DMS153 (cell line): Measurements from ENCODE around the gene DPY19L1.
A peak's percentile ranks its signal among the peaks of the same experiment; 100 is the strongest.
"Not testable (repeated sequence)": the region's sequence is repeated elsewhere in the genome, so short reads cannot be mapped to it uniquely, and the experiment has no call there.

Source experiments
- DNase-seq: peaks from one replicate; lab custom pipeline; 2025; lab: John Stamatoyannopoulos, UW

DPY19L1 gene

GRCh38 chr7:35037211-35037525, at the start of gene DPY19L1:
Gene DPY19L1 (minus strand): TSS chr7:35037485. CDS start chr7:35037394, 91 bp downstream.
- DNase-seq: no peak

DNA sequence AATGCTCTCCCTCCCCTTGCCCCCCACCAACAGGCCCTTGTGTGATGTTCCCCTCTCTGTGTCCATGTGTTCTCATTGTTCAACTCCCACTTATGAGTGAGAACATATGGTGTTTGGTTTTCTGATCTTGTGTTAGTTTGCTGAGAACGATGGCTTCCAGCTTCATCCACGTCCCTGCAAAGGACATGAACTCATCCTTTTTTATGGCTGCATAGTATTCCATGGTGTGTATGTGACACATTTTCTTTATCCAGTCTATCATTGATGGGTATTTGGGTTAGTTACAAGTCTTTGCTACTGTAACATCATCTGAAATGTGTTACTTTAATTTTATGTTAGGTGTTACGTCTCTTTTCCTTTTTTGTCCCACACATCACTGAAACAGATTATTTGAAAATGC, 42.2 kb upstream of the DPY19L1 start:
- not testable (repeated sequence) for DNase-seq

DNA sequence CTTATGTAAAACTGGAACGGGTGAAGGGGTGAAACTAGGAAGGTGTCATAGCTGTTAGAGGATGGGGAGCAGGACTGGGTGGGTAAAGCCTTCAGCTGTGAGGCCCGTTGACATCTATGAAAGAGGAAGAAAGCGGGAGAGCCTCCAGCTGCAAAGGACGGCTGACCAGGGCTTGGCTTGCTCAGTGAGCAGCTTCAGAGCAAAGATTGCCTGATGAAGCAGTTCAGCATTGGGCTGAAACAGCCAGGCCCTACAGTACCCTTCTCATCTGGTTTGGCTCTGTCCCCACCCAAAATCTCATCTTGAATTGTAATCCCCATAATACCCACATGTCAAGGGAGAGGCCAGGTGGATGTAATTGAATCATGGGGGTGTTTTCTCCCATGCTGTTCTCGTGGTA, 36.7 kb upstream of the DPY19L1 start:
- not testable (repeated sequence) for DNase-seq

DNA sequence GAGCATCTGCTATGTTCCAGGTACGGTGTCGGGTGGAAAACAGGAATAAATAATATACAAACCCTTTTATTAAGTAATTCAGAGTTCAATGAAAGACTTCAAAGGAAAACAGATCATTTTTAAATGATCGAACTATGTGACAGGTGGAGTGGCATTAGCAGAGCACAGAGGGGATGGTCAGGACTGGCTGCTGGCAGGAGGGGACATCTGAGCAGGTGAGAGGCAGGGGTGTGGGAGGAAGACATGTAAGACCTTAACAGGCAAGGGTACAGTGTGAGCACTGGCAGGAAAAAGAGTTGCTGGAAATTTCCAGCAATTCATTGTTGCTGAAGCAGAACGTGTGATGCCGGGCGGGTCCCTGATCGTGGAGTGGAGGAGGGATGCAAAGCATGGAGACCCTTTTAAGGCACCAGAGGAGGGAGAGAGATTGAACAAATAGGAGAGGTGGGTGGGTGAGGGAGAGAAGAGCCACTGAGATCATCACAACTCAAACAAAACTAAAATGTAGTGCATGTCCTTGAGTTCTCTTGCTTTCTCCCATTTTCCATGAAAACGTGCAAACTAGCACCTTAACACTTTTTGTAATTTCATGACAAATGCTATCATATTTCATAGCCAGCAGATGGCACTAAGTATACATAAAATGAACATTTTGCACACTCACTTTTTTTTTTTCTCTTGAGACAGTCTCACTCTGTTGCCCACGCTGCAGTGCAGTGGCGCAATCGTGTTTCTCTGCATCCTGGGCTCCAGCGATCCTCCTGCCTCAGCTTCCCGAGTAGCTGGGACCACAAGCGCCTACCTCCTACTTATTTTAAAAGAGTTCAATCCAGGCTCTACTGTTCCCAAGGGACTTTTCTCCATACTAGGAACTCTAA, 35.9 kb upstream of the DPY19L1 start:
- DNase-seq: peak; percentile 26

- DNase-seq: not testable (repeated sequence)
Observed at GRCh38 chr7:35069084-35069483, 31.8 kb upstream of the DPY19L1 start.

GRCh38 chr7:35065382-35065781, 28.1 kb upstream of the DPY19L1 start:
- DNase-seq: not testable (repeated sequence)

DNA sequence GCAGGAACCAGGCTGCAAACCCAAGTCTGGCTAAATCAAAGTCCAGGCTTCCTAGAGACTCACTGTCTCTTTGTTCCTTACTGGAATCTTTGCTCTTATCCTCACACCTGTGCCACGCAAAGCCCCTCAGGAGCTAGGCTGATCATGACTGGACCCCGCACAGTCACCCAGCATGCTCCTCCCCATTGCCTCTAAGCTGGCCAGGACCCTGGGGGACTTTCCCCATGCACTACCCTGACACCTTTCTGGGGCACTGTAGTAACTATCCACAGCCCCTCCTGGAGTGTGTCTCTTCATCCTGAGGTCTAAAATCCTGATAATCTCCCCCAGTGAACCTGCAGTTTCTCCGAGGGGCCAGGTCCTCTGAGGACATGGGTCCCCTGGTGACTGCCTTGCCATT, 21.3 kb upstream of the DPY19L1 start:
- DNase-seq: not testable (repeated sequence)

GRCh38 chr7:35057505-35058451, 20.5 kb upstream of the DPY19L1 start:
- not testable (repeated sequence) for DNase-seq

GRCh38 chr7:35055733-35056132, 18.4 kb upstream of the DPY19L1 start:
- DNase-seq: not testable (repeated sequence)

DNA sequence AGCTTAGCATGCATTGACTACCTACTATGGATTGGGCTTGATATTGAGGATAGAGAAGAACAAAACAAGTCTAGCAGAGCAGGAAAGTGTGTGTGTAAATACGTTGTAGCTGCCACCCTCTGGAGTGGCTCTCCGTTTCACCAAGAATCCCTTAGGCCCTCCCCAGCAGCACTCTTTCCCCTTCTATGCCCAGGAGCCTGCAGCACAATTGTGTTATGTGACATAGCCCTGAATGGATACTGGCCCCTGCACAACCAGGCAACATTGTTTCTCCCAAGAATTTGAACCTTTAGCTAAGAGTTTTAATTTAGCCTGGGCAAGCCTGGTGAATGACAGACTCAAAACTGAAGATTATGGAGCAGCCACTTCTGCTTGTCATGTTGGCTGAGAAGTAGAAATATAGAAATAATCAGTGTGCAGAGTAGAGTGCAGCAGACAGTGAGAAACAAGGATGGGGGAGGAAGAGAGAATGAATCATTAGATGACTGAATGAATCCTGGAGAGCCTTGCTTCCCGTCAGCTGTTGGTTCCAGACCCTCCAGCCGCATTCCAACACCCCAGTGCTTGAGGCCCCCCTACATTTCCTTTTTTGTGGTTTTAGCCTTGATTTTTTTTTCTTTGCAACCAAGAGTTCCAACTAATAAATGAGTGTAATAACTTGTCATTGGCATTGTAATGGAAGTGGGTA, 16.3 kb upstream of the DPY19L1 start:
- not testable (repeated sequence) for DNase-seq

- not testable (repeated sequence) for DNase-seq
Observed at GRCh38 chr7:35048390-35048789, 11.1 kb upstream of the DPY19L1 start.

DNA sequence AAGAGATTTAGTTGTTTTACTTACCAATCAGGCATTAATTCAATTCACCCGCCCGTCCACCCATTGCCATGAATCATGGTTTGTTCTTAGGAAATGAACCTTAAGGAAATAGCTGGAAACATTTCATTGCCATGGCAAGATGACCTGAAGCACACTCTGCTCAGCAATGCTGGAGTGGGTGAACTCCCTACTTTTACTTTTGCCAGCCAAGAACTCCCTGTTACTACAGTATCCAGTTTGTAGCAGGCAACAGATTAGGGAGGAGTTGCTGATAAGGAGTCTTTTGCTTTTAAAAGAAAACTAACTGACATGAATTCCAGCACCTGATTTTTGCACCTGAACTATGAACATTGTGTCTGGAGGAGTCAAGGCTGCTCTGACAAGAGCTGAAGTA, 10.6 kb upstream of the DPY19L1 start:
- DNase-seq: not testable (repeated sequence)

DNA sequence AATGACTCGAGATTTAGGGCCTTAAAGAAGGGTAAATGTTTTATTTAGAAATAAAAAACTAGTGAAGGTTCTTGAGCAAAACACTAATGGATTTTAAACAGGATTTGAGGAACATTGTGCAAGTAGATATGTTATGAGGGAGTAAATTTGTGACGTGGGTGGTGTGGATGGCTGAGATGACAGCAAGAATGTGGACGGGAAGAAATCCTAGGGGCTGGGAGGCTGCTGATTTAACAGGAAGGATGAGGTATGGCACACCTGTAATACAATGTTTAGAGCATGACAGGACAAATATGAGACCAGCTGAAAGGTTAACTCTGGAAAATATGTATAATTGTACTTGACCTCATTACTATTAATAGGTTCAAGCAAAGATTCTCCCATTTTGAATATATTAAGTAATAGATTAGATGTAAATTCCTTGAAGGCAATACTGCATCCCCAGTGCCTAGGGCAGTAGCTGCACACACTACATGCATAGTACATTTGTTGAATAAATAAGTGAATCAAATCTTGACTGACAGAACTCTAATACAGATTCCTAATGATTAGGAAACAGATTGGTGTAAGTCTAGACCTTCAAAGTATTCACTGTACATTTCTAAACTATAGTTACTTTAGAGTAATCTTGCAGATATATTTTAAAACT, 10.1 kb upstream of the DPY19L1 start:
- DNase-seq: not testable (repeated sequence)

- not testable (repeated sequence) for DNase-seq
Observed at GRCh38 chr7:35043301-35043700, 6.0 kb upstream of the DPY19L1 start.

DNA sequence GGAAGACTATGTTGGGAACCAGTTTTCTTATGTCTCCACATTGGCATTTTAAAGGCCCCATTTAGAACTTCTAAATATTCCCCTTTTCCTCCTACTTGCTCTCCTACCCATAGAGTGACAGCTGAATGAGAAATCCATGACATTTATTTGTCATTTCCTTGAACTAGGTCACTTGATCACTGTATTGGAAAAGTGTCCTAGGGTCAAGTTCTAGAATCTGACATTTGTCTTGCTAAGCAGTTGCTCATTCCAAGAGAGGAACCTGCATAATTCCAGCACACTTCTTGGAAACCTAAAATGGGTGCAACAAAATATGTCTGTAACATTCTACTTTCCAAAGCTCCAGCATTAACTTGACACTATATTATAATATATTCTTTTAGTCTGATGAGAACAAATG, 3.6 kb upstream of the DPY19L1 start:
- DNase-seq: no peak

DNA sequence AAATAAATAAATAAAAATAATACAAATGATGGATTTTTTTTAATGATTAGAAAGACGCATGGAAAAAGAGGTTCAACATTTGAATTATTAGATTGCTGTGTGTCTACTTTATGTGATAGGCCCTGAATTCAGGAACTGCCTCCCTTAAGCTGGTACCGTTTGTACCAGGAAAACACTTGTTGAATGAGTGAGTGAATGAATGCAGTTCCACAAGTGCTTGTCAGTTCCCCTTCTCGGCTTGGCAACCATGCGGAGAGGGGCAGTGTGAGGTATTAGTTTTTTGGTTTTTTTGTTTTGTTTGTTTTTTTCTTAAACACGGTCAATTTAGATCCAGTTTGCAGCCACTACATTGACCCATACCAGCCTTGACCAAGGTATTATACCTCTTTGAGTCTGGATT, 2.1 kb upstream of the DPY19L1 start:
- no peak for DNase-seq

- no peak for DNase-seq
Observed at GRCh38 chr7:35038354-35038753, 1.1 kb upstream of the DPY19L1 start.

- peak; percentile 92 for DNase-seq
Observed at GRCh38 chr7:35037526-35038341, 449 bp upstream of the DPY19L1 start.

GRCh38 chr7:35036361-35037171, 719 bp downstream of the DPY19L1 start:
- peak; percentile 52 for DNase-seq

DNA sequence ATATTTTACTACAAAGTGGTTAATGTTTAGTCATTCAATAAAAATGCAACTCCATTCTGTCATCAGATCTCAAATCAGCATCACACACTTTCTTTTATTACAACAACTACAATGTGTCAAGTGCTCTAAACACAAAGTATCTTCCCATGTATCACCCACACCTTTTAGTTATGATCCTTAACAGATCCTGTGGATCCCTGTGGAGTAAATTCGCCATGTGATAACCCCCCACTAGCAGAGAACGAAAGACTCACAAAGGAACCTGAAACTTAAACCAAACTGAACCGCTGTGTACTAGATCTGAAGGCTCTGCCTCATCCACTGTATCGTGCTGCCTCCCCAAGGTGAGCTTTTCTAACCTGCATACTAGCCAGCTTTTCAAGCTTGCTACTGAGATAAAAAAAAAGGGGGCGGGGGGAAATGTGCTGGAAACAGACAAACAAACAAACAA, 1.7 kb downstream of the DPY19L1 start:
- peak; percentile 38 for DNase-seq
